CD4-positive, alpha-beta T cell treated with Interleukin-21 for 1 hour (primary cell): Measurements from ENCODE around the gene TBC1D26.
"Not testable (repeated sequence)": the region's sequence is repeated elsewhere in the genome, so short reads cannot be mapped to it uniquely, and the experiment has no call there.

Experiments used
- DNase-seq: peaks from one replicate; pipeline ENCODE4 v3.0.0-alpha.2; 2020

The TBC1D26 gene

GRCh38 chr17:15744074-15744676, 12.1 kb downstream of the TBC1D26 start:
- DNase-seq, result no peak

GRCh38 chr17:15744885-15745284, 12.8 kb downstream of the TBC1D26 start:
- DNase-seq, result no peak

- DNase-seq, result not testable (repeated sequence)
Observed at GRCh38 chr17:15749403-15749802, 17.3 kb downstream of the TBC1D26 start.

- DNase-seq, result not testable (repeated sequence)
Observed at GRCh38 chr17:15768865-15769533, 36.9 kb downstream of the TBC1D26 start.

GRCh38 chr17:15770679-15771078, 38.6 kb downstream of the TBC1D26 start:
- DNase-seq, result not testable (repeated sequence)

- no peak for DNase-seq
Observed at GRCh38 chr17:15776871-15777270, 44.8 kb downstream of the TBC1D26 start.

GRCh38 chr17:15777297-15777696, 45.2 kb downstream of the TBC1D26 start:
- DNase-seq, result no peak

- DNase-seq, result no peak
Observed at GRCh38 chr17:15777717-15778116, 45.6 kb downstream of the TBC1D26 start.

GRCh38 chr17:15779119-15779518, 47.0 kb downstream of the TBC1D26 start:
- no peak for DNase-seq

- DNase-seq, result no peak
Observed at GRCh38 chr17:15780188-15780587, 48.1 kb downstream of the TBC1D26 start.

- DNase-seq, result no peak
Observed at GRCh38 chr17:15782866-15783265, 50.8 kb downstream of the TBC1D26 start.

GRCh38 chr17:15783461-15783860, 51.4 kb downstream of the TBC1D26 start:
- DNase-seq, result no peak

GRCh38 chr17:15784351-15784750, 52.3 kb downstream of the TBC1D26 start:
- DNase-seq, result not testable (repeated sequence)

GRCh38 chr17:15787363-15788075, 55.4 kb downstream of the TBC1D26 start:
- DNase-seq, result not testable (repeated sequence)

- not testable (repeated sequence) for DNase-seq
Observed at GRCh38 chr17:15788365-15788764, 56.3 kb downstream of the TBC1D26 start.
